Activated CD4-positive, alpha-beta memory T cell treated with anti-CD3 and anti-CD28 coated beads, Interleukin-2, amount 10 ng/mL, durations not matched to agents 7 days and 5 days (primary cell): Measurements from ENCODE around the gene MTMR10. TPM values are rescaled to one million over a fixed set of nuclear protein-coding genes. Genes with fewer than 3 reads are reported as not detected.
A peak's percentile ranks its signal among the peaks of the same experiment; 100 is the strongest.

ENCODE experiments used
- CTCF ChIA-PET: fragments of 350-600 bp; sonication (Branson Sonifier 250); formaldehyde crosslinking; loops from one replicate; lab custom pipeline; 2021; ENCODE audit warnings: antibody characterized with exemption, inconsistent platforms; lab: Charles Lee
- POLR2A ChIA-PET: fragments of 350-600 bp; sonication (Branson Sonifier 250); formaldehyde crosslinking; loops from one replicate; lab custom pipeline; 2021; ENCODE audit warnings: antibody characterized with exemption; lab: Charles Lee
- DNase-seq: peaks from one replicate; pipeline ENCODE4 v3.0.0-alpha.2; 2020
- H3K27ac Mint-ChIP-seq: one replicate; pipeline ENCODE4 v1.8.0; 2021; ENCODE audit warnings: mild to moderate bottlenecking, mixed read lengths
- H3K27me3 Mint-ChIP-seq: one replicate; pipeline ENCODE4 v1.8.0; 2021; ENCODE audit warnings: mixed read lengths
- H3K36me3 Mint-ChIP-seq: one replicate; pipeline ENCODE4 v1.8.0; 2021; ENCODE audit warnings: low read depth, mixed read lengths
- H3K4me1 Mint-ChIP-seq: one replicate; pipeline ENCODE4 v1.8.0; 2021; ENCODE audit warnings: mixed read lengths
- H3K4me3 Mint-ChIP-seq: one replicate; pipeline ENCODE4 v1.8.0; 2021; ENCODE audit warnings: mild to moderate bottlenecking, mixed read lengths
- H3K9me3 Mint-ChIP-seq: one replicate; pipeline ENCODE4 v1.8.0; 2021; ENCODE audit warnings: mixed read lengths
- total RNA-seq, 2 experiments: library from RNA; stranded (reverse); gene quantifications; one replicate each; pipeline ENCODE4 v1.2.3, GENCODE V29; 2021

The MTMR10 gene
- total RNA-seq, 2 experiments from 2014 or later, result 21.8 to 23.3 TPM

DNA sequence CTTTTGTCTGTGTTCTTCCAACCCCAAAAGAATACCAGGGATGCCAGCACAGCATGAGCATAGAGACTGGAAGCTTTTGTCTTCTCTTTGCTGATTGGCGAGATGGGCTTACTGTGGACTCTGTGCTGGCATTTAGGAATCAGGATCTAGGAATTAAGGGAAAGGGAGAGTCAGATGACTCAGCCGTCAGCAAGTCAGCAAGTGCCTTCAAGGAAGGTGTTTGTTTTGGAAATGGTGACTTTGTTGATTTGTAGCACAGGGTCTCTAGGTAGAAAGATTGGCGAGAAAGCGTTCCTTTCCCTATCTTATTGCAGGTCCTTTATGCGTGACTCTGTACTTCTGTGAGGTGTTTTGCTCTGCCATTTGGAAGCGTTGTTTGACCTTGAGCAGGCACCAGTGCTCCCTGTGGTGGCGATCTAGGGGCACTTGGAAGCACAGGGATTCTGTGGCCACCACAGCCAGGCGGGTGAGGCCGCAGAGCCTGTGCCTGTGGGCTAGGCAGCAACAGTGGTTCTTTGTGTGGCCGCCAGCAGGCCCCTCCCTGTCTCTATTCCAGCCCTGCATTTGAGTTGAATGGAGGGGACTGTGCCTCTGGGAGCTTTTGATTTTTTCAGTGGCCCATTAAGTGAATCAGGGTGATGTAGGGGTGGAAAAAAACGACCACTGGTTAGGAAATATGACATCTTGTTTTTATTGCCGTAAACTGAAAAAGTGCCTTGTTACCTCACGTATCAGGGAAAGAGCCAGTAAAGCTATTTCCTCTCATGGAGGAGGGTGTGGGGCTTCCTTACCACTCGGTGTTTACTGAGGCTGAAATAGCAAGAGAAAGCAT, 68.7 kb downstream of the MTMR10 start:
- Mint-ChIP-seq H3K9me3 (no peaks in the 10 kb centered on the region), H3K36me3 (peaks cover 19% of the 10 kb centered on the region), H3K27me3 (no peaks in the 10 kb centered on the region), H3K4me1 (no peaks in the 10 kb centered on the region), H3K4me3 (no peak overlapping the region), H3K27ac (no peak overlapping the region)
- ChIA-PET CTCF (no interaction called here), POLR2A (no interaction called here)
- DNase-seq, result no peak

DNA sequence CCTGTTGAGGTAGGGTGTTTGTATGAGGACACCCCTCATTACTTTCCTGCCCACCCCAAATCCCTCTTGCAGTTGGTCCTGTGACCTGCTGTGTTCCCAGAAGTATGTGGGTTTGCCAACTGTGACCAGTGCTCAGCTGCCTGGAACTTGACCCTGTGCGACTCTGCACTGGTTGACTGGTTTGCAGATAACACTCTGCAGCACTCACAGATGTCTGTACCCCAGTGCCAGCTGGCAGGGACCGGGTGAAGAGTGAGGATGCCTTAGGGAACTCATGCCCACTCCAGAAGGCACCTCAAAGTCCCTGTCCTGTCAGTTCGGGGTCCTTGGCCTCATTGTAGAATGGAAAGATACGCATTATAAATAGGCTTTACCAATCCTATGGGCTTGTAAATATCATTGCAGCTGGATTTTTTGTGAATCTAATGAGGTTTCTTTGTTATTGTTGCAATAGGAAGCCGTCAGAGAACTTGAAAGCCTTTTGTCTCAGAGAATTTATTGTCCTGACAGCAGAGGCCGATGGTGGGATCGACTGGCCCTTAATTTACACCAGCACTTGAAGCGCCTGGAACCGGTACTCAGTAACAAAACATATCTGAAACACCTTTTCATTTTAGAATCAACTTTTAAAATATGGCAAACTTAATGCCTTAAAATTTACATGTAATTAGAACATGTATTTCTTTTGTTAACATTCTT, 69.5 kb downstream of the MTMR10 start:
- no peaks in the 10 kb centered on the region for H3K9me3 Mint-ChIP-seq
- peaks cover 22% of the 10 kb centered on the region for H3K36me3 Mint-ChIP-seq
- ChIA-PET POLR2A (no interaction called here), CTCF (no interaction called here)
- no peaks in the 10 kb centered on the region for H3K4me1 Mint-ChIP-seq
- H3K27me3 Mint-ChIP-seq, result no peaks in the 10 kb centered on the region
- no peak for DNase-seq
- H3K27ac Mint-ChIP-seq, result no peak overlapping the region
- H3K4me3 Mint-ChIP-seq, result no peak overlapping the region

- Mint-ChIP-seq H3K4me3 (no peak overlapping the region), H3K27me3 (no peaks in the 10 kb centered on the region), H3K36me3 (peaks cover 25% of the 10 kb centered on the region), H3K4me1 (no peaks in the 10 kb centered on the region), H3K27ac (no peak overlapping the region), H3K9me3 (no peaks in the 10 kb centered on the region)
- ChIA-PET POLR2A (no interaction called here), CTCF (no interaction called here)
- no peak for DNase-seq
These were observed 70.3 kb downstream of the MTMR10 start for GRCh38 chr15:30921106-30921505.

GRCh38 chr15:30919877-30920550, 71.4 kb downstream of the MTMR10 start:
- Mint-ChIP-seq H3K4me1 (no peaks in the 10 kb centered on the region), H3K27ac (no peak overlapping the region), H3K4me3 (no peak overlapping the region), H3K36me3 (peaks cover 29% of the 10 kb centered on the region), H3K9me3 (no peaks in the 10 kb centered on the region), H3K27me3 (no peaks in the 10 kb centered on the region)
- ChIA-PET CTCF (no interaction called here), POLR2A (no interaction called here)
- DNase-seq, result no peak

DNA sequence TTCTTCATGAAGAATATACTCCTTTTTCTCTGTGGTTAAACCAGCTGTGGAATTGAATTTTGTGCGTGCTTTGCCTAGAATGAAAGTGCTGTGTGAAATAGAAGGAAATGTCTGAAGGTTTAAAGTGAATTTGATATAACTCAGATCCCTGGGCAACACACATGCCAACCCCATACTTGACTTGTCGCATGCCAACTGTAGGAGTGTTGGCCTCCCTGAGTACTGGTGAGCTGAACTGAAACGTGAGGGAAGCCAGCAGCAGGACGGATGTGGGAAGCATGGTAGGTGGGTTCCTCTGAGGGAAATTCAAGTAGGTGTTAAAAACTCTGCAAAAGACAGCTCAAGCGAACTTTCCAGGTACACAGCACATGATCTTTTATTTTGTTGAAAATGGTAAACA, 73.1 kb downstream of the MTMR10 start:
- H3K9me3 Mint-ChIP-seq, result no peaks in the 10 kb centered on the region
- H3K27me3 Mint-ChIP-seq, result no peaks in the 10 kb centered on the region
- H3K4me3 Mint-ChIP-seq, result no peak overlapping the region
- H3K27ac Mint-ChIP-seq, result no peak overlapping the region
- H3K36me3 Mint-ChIP-seq, result peaks cover 28% of the 10 kb centered on the region
- DNase-seq, result no peak
- ChIA-PET CTCF (no interaction called here), POLR2A (no interaction called here)
- H3K4me1 Mint-ChIP-seq, result no peaks in the 10 kb centered on the region

DNA sequence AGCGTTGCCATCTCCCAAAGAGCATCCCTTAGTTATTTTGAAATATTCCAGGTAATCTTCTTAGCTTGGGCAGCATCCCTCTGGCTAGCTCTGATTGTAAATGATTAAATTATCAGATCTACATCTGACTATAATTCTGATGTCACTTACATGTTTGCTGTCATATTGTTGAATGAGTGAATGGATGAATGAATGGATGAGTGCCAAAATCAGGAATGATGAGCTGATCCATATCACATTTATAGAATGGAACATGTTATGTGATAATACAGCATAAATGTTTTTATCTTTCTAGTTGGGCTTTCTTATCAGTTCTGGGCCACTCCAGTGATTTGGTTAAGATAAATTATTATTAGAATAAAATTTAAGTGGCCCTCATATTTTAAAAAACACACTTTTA, 73.8 kb downstream of the MTMR10 start:
- CTCF ChIA-PET, result interaction anchor here (1.0 kb wide), 1 partner anchor 211 kb away, joined by 4 read pairs; no protein-coding TSS in a partner anchor
- Mint-ChIP-seq H3K4me3 (no peak overlapping the region), H3K9me3 (no peaks in the 10 kb centered on the region), H3K4me1 (no peaks in the 10 kb centered on the region), H3K27ac (no peak overlapping the region), H3K36me3 (peaks cover 28% of the 10 kb centered on the region), H3K27me3 (no peaks in the 10 kb centered on the region)
- POLR2A ChIA-PET, result no interaction called here
- DNase-seq, result no peak

GRCh38 chr15:30917013-30917412, 74.4 kb downstream of the MTMR10 start:
- no peak overlapping the region for H3K27ac Mint-ChIP-seq
- no peaks in the 10 kb centered on the region for H3K9me3 Mint-ChIP-seq
- no peaks in the 10 kb centered on the region for H3K27me3 Mint-ChIP-seq
- ChIA-PET CTCF (interaction anchor here (0.5 to 1.0 kb wide), 2 partner anchors 204 to 212 kb away, joined by 3 to 4 read pairs; no protein-coding TSS in a partner anchor), POLR2A (no interaction called here)
- DNase-seq, result no peak
- peaks cover 24% of the 10 kb centered on the region for H3K36me3 Mint-ChIP-seq
- H3K4me1 Mint-ChIP-seq, result no peaks in the 10 kb centered on the region
- H3K4me3 Mint-ChIP-seq, result no peak overlapping the region

- Mint-ChIP-seq H3K4me1 (peaks cover 2% of the 10 kb centered on the region), H3K36me3 (peaks cover 33% of the 10 kb centered on the region), H3K9me3 (no peaks in the 10 kb centered on the region), H3K27ac (no peak overlapping the region), H3K27me3 (no peaks in the 10 kb centered on the region), H3K4me3 (no peak overlapping the region)
- CTCF ChIA-PET, result no interaction called here
- POLR2A ChIA-PET, result no interaction called here
- DNase-seq, result no peak
These were observed 77.7 kb downstream of the MTMR10 start for GRCh38 chr15:30913761-30914160.

GRCh38 chr15:30906366-30906765, 85.1 kb downstream of the MTMR10 start:
- ChIA-PET POLR2A (no interaction called here), CTCF (no interaction called here)
- Mint-ChIP-seq H3K27ac (no peak overlapping the region), H3K4me1 (peaks cover 24% of the 10 kb centered on the region), H3K27me3 (peaks cover 7% of the 10 kb centered on the region), H3K36me3 (peaks cover 14% of the 10 kb centered on the region), H3K9me3 (no peaks in the 10 kb centered on the region), H3K4me3 (no peak overlapping the region)
- no peak for DNase-seq

GRCh38 chr15:30905821-30906220, 85.6 kb downstream of the MTMR10 start:
- no peak for DNase-seq
- Mint-ChIP-seq H3K9me3 (no peaks in the 10 kb centered on the region), H3K4me1 (peaks cover 24% of the 10 kb centered on the region), H3K4me3 (no peak overlapping the region), H3K36me3 (peaks cover 14% of the 10 kb centered on the region), H3K27me3 (peaks cover 11% of the 10 kb centered on the region), H3K27ac (no peak overlapping the region)
- POLR2A ChIA-PET, result no interaction called here
- CTCF ChIA-PET, result no interaction called here

DNA sequence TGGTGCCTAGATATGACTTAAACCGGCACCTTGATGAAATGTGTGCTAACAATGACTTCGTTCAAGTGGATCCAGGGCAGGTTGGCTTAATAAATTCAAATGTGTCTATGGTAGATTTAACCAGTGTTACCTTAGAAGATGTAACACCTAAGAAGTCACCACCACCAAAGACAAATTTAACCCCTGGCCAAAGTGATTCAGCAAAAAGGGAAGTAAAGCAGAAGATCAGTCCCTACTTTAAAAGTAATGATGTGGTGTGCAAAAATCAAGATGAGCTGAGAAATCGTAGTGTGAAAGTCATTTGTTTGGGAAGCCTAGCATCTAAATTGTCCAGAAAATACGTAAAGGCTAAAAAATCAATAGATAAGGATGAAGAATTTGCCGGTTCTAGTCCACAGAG, 86.6 kb downstream of the MTMR10 start:
- DNase-seq, result no peak
- Mint-ChIP-seq H3K27me3 (peaks cover 11% of the 10 kb centered on the region), H3K36me3 (peaks cover 11% of the 10 kb centered on the region), H3K9me3 (no peaks in the 10 kb centered on the region), H3K27ac (no peak overlapping the region), H3K4me3 (peak overlapping the region; percentile 24), H3K4me1 (peaks cover 24% of the 10 kb centered on the region)
- POLR2A ChIA-PET, result no interaction called here
- CTCF ChIA-PET, result interaction anchor here (0.7 to 2.9 kb wide), 2 partner anchors 28 to 224 kb away, joined by 3 to 16 read pairs; no protein-coding TSS in a partner anchor

DNA sequence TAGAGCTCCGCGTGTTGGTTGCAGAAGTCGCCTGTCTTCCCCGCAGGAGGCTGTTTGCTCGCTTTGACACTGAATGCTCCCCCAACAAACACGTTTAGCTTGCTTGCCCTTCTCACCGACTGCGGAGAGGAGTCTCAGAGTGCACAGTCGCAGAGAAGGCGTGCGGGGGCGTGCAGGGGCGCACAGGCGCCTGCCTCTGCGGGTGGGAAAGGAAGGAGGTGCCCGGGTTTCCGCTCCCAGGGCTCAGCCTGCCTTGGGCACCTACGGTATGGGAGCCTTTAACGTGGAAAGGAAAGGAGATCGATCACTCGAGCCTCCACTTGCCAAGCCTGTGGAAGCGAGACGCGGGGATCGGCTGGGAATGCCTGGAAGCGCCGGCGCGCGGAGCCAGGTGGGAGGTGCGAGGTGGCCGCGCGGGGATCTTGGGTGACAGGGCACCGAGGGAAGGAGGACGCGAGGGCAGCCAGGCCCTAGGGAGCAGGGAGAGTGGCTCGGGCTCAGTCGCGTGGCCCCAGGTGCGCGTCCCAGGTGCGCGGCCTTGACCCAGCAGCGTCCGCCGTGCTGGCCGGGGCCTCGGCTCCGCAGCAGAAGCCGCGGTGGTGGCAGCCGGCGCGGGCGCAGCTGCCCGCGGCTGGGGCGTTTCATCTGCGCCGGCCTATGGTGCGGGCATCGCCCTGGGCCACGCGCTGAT, 87.8 kb downstream of the MTMR10 start, which contains the start of gene FAN1:
FAN1 (plus strand) TSS at position 419 of the 691 bp plus-strand sequence. CDS start 749 bp downstream, outside the sequence.
- Mint-ChIP-seq H3K27me3 (peaks cover 13% of the 10 kb centered on the region), H3K36me3 (peaks cover 4% of the 10 kb centered on the region), H3K4me1 (peaks cover 22% of the 10 kb centered on the region), H3K9me3 (no peaks in the 10 kb centered on the region), H3K27ac (peak within 1 kb of the TSS; percentile 16), H3K4me3 (peak within 1 kb of the TSS; percentile 83)
- POLR2A ChIA-PET, result interaction anchor here (0.8 to 0.9 kb wide), 3 partner anchors 87 to 278 kb away, joined by 3 to 5 read pairs (median 4); partner anchors contain the start of genes ARHGAP11B and MTMR10
- CTCF ChIA-PET, result interaction anchor here (0.6 to 2.9 kb wide), 6 partner anchors 44 to 272 kb away, joined by 3 to 16 read pairs (median 4); no protein-coding TSS in a partner anchor
- peak; percentile 82 for DNase-seq
